Large intestine (tissue), 12 donors: ENCODE results near the gene FAHD1. TPM values are rescaled to one million over a fixed set of nuclear protein-coding genes. Genes with fewer than 3 reads are reported as not detected.

ENCODE experiments used
- DNase-seq, 2 donors: peaks; one replicate each; pipeline versions ENCODE4 v3.0.0 to v3.0.0-alpha.2; 2013
- H3K27ac ChIP-seq: one replicate; pipeline ENCODE4 v1.5.1; 2013; ENCODE audit warnings: low read length
- H3K27me3 ChIP-seq: 2 replicates; pipeline ENCODE4 v1.6.1; 2013; ENCODE audit warnings: low read length; ENCODE audit not compliant: control insufficient read depth, insufficient read depth
- H3K36me3 ChIP-seq: 2 replicates; pipeline ENCODE4 v1.6.1; 2013; ENCODE audit warnings: low read length; ENCODE audit not compliant: control insufficient read depth, insufficient read depth
- H3K4me1 ChIP-seq: one replicate; pipeline ENCODE4 v1.6.1; 2013; ENCODE audit warnings: low read length; ENCODE audit not compliant: control insufficient read depth, insufficient read depth
- H3K4me3 ChIP-seq: one replicate; pipeline ENCODE4 v1.5.1; 2013; ENCODE audit warnings: low read length
- H3K9me3 ChIP-seq: one replicate; pipeline ENCODE4 v1.6.1; 2013; ENCODE audit warnings: mild to moderate bottlenecking, low read depth, low read length, moderate library complexity; ENCODE audit not compliant: control insufficient read depth
- WGBS: methylation state at CpG from one replicate; pipeline ENCODE4 v1.1.5; 2013; ENCODE audit warnings: low lambda C conversion rate; ENCODE audit not compliant: insufficient coverage; 5-methylcytosine and 5-hydroxymethylcytosine counted together
- long read RNA-seq, 11 donors: transcript quantifications; one replicate each; lab custom pipeline, GENCODE V29; 2026
- polyA plus RNA-seq: library from polyadenylated mRNA; unstranded; fragments of 120-200 nt; gene quantifications from one replicate; pipeline ENCODE4 v1.2.1, GENCODE V29; 2013

The FAHD1 gene
- polyA plus RNA-seq, result 49.6 TPM
- long read RNA-seq, donor 1, transcript FAHD1-203 (1 exons, 1,974 nt), result major isoform, 38 of 38 reads
- long read RNA-seq, donor 1, partial matches to known transcripts, result 0 of 38 reads
- long read RNA-seq, donor 1, other reads (novel, unspliced or antisense), result 0 of 38 reads
- long read RNA-seq, donor 2, transcript FAHD1-203 (1 exons, 1,974 nt), result major isoform, 91 of 94 reads
- long read RNA-seq, donor 2, partial matches to known transcripts, result 0 of 94 reads
- long read RNA-seq, donor 2, other reads (novel, unspliced or antisense), result 0 of 94 reads
- long read RNA-seq, donor 3, result 0 reads
- long read RNA-seq, donor 4, transcript FAHD1-203 (1 exons, 1,974 nt), result major isoform, 9 of 9 reads
- long read RNA-seq, donor 4, partial matches to known transcripts, result 0 of 9 reads
- long read RNA-seq, donor 4, other reads (novel, unspliced or antisense), result 0 of 9 reads
- long read RNA-seq, donor 5, transcript FAHD1-203 (1 exons, 1,974 nt), result major isoform, 15 of 15 reads
- long read RNA-seq, donor 5, partial matches to known transcripts, result 0 of 15 reads
- long read RNA-seq, donor 5, other reads (novel, unspliced or antisense), result 0 of 15 reads
- long read RNA-seq, donor 6, transcript FAHD1-203 (1 exons, 1,974 nt), result major isoform, 101 of 104 reads
- long read RNA-seq, donor 6, partial matches to known transcripts, result 0 of 104 reads
- long read RNA-seq, donor 6, other reads (novel, unspliced or antisense), result 0 of 104 reads
- long read RNA-seq, donor 7, transcript FAHD1-203 (1 exons, 1,974 nt), result major isoform, 34 of 34 reads
- long read RNA-seq, donor 7, partial matches to known transcripts, result 0 of 34 reads
- long read RNA-seq, donor 7, other reads (novel, unspliced or antisense), result 0 of 34 reads
- long read RNA-seq, donor 8, transcript FAHD1-203 (1 exons, 1,974 nt), result major isoform, 112 of 112 reads
- long read RNA-seq, donor 8, partial matches to known transcripts, result 0 of 112 reads
- long read RNA-seq, donor 8, other reads (novel, unspliced or antisense), result 0 of 112 reads
- long read RNA-seq, donor 9, transcript FAHD1-203 (1 exons, 1,974 nt), result major isoform, 75 of 75 reads
- long read RNA-seq, donor 9, partial matches to known transcripts, result 0 of 75 reads
- long read RNA-seq, donor 9, other reads (novel, unspliced or antisense), result 0 of 75 reads
- long read RNA-seq, donor 10, transcript FAHD1-203 (1 exons, 1,974 nt), result major isoform, 91 of 92 reads
- long read RNA-seq, donor 10, partial matches to known transcripts, result 0 of 92 reads
- long read RNA-seq, donor 10, other reads (novel, unspliced or antisense), result 0 of 92 reads
- long read RNA-seq, donor 11, transcript FAHD1-203 (1 exons, 1,974 nt), result major isoform, 47 of 8,364 reads
- long read RNA-seq, donor 11, partial matches to known transcripts, result 6,839 of 8,364 reads
- long read RNA-seq, donor 11, other reads (novel, unspliced or antisense), result 1,477 of 8,364 reads

- Histone ChIP-seq H3K9me3 (no peaks in the 10 kb centered on the region), H3K27me3 (no peaks in the 10 kb centered on the region), H3K4me3 (peak within 1 kb of the TSS; percentile 95), H3K4me1 (peaks cover 25% of the 10 kb centered on the region), H3K36me3 (peaks cover 11% of the 10 kb centered on the region), H3K27ac (peak within 1 kb of the TSS; percentile 92)
- DNase-seq, result peak; percentile 95 to 99
- no CpG with 5 or more reads among the region's 104 CpGs for WGBS
These were observed at the start of gene FAHD1, which contains the start of gene HAGH for GRCh38 chr16:1826691-1827573. Gene FAHD1, plus strand, starts transcription at chr16:1827206. Its CDS starts 33 bp downstream, at chr16:1827239. Gene HAGH, minus strand, starts transcription at chr16:1826825. Its CDS starts 38 bp downstream, at chr16:1826787.

GRCh38 chr16:1777375-1778199 is 49.4 kb upstream of the FAHD1 start:
- Histone ChIP-seq H3K4me1 (peaks cover 44% of the 10 kb centered on the region), H3K27ac (no peak overlapping the region), H3K36me3 (peaks cover 51% of the 10 kb centered on the region), H3K9me3 (peaks cover 7% of the 10 kb centered on the region), H3K4me3 (no peak overlapping the region), H3K27me3 (no peaks in the 10 kb centered on the region)
- no CpG with 5 or more reads among the region's 36 CpGs for WGBS
- no peak for DNase-seq

- DNase-seq, result no peak
- H3K4me3 ChIP-seq, result no peak overlapping the region
- H3K36me3 ChIP-seq, result peaks cover 51% of the 10 kb centered on the region
- H3K27ac ChIP-seq, result no peak overlapping the region
- peaks cover 44% of the 10 kb centered on the region for H3K4me1 ChIP-seq
- no CpG with 5 or more reads among the region's 34 CpGs for WGBS
- H3K27me3 ChIP-seq, result no peaks in the 10 kb centered on the region
- peaks cover 7% of the 10 kb centered on the region for H3K9me3 ChIP-seq
These were observed 48.5 kb upstream of the FAHD1 start for GRCh38 chr16:1778200-1779179.

GRCh38 chr16:1779234-1779701 is 47.7 kb upstream of the FAHD1 start:
- peaks cover 51% of the 10 kb centered on the region for H3K36me3 ChIP-seq
- no peak for DNase-seq
- WGBS, result no CpG with 5 or more reads among the region's 8 CpGs
- H3K27me3 ChIP-seq, result no peaks in the 10 kb centered on the region
- H3K9me3 ChIP-seq, result peaks cover 7% of the 10 kb centered on the region
- peaks cover 43% of the 10 kb centered on the region for H3K4me1 ChIP-seq
- no peak overlapping the region for H3K27ac ChIP-seq
- H3K4me3 ChIP-seq, result no peak overlapping the region

GRCh38 chr16:1779741-1780676 is 47.0 kb upstream of the FAHD1 start:
- peaks cover 36% of the 10 kb centered on the region for H3K4me1 ChIP-seq
- peaks cover 7% of the 10 kb centered on the region for H3K9me3 ChIP-seq
- no peaks in the 10 kb centered on the region for H3K27me3 ChIP-seq
- WGBS, result no CpG with 5 or more reads among the region's 27 CpGs
- no peak overlapping the region for H3K4me3 ChIP-seq
- peaks cover 50% of the 10 kb centered on the region for H3K36me3 ChIP-seq
- DNase-seq, result no peak
- H3K27ac ChIP-seq, result no peak overlapping the region

GRCh38 chr16:1780677-1781072 is 46.3 kb upstream of the FAHD1 start:
- no CpG with 5 or more reads among the region's 6 CpGs for WGBS
- Histone ChIP-seq H3K4me3 (no peak overlapping the region), H3K27ac (no peak overlapping the region), H3K27me3 (no peaks in the 10 kb centered on the region), H3K9me3 (peaks cover 7% of the 10 kb centered on the region), H3K36me3 (peaks cover 49% of the 10 kb centered on the region), H3K4me1 (peaks cover 32% of the 10 kb centered on the region)
- DNase-seq, result no peak

GRCh38 chr16:1781254-1781653 is 45.8 kb upstream of the FAHD1 start:
- H3K36me3 ChIP-seq, result peaks cover 46% of the 10 kb centered on the region
- H3K27me3 ChIP-seq, result no peaks in the 10 kb centered on the region
- peak overlapping the region; percentile 84 for H3K4me3 ChIP-seq
- WGBS, result no CpG with 5 or more reads among the region's 20 CpGs
- DNase-seq, result no peak
- peaks cover 32% of the 10 kb centered on the region for H3K4me1 ChIP-seq
- H3K9me3 ChIP-seq, result peaks cover 7% of the 10 kb centered on the region
- no peak overlapping the region for H3K27ac ChIP-seq
